D721Med (cell line): Measurements from ENCODE around the gene NUDT4.

Experiments
- DNase-seq: peaks from one replicate; pipeline ENCODE4 v3.0.0; 2011; ENCODE audit warnings: low spot score; ENCODE audit not compliant: insufficient read length
- FAIRE-seq: peaks from 2 replicates; lab custom pipeline; 2011; peaks lifted over from hg19 to GRCh38; lab: Jason Lieb, UNC
- CTCF ChIP-seq: IDR thresholded peaks from 2 replicates; pipeline ENCODE4 v1.5.1; 2012; ENCODE audit warnings: mild to moderate bottlenecking, control low read depth; ENCODE audit not compliant: insufficient read depth; ENCODE audit errors: missing control alignments

The NUDT4 gene

GRCh38 chr12:93365616-93366405, 11.9 kb upstream of the NUDT4 start:
- DNase-seq: no peak
- no peak for FAIRE-seq
- no peak for TF ChIP-seq CTCF

GRCh38 chr12:93366422-93366821, 11.3 kb upstream of the NUDT4 start:
- no peak for DNase-seq
- no peak for TF ChIP-seq CTCF
- no peak for FAIRE-seq

GRCh38 chr12:93368766-93369165, 9.0 kb upstream of the NUDT4 start:
- TF ChIP-seq CTCF: no peak
- FAIRE-seq (no peak), DNase-seq (no peak)

GRCh38 chr12:93369505-93369904, 8.2 kb upstream of the NUDT4 start:
- FAIRE-seq (no peak), DNase-seq (no peak)
- no peak for TF ChIP-seq CTCF

- FAIRE-seq: no peak
These were observed 6.8 kb upstream of the NUDT4 start for GRCh38 chr12:93370947-93371346.

GRCh38 chr12:93373961-93374656, 3.6 kb upstream of the NUDT4 start:
- FAIRE-seq (no peak), DNase-seq (no peak)
- TF ChIP-seq CTCF: no peak

More at GRCh38 chr12:93370947-93371346, 6.8 kb upstream of the NUDT4 start:
- DNase-seq: no peak
- TF ChIP-seq CTCF: no peak

GRCh38 chr12:93375906-93376305, 1.8 kb upstream of the NUDT4 start:
- no peak for FAIRE-seq
- TF ChIP-seq CTCF: no peak
- no peak for DNase-seq
